ELR (cell line): ENCODE results near the gene PTPRC.

Experiments
- DNase-seq: peaks from one replicate; pipeline ENCODE4 v3.0.0-alpha.2; 2015; ENCODE audit warnings: low read depth

Gene PTPRC

DNA sequence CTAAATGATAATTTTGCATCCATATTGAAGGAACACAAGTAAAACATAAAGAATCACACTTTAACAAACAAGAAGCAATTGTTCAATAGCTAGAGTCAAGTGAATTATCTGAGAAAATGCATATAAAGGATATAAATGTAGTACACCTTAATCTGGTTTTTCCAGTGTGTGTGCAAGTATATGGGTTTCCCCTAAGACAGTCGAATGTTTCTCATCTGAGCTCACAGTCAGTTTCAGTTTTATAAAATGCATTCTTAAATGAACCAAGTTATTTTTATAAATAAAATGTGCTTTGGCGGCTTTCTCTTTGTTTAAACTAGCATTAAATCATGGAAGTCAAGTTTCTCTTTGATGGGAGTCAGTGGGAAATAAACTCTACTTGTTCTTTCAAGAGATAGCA is 125.9 kb downstream of the PTPRC start:
- no peak for DNase-seq

DNA sequence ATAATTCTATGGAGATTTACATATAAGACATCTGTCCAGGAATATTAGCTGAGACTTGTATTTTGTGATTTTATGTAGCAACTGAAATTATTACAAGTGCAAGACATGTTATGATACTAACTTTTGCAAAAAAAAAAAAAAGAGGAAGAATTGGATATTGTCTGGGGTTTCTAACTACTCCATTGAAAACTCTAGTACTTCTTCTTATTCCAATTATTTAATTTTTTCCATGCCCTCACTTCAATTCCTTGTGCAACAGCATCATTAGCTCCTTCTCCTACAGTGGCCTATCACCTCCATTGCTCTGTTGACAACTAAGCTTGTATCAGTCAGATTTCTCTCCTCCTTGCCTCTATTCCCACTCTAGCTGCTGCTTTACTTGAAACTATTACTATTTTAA is 126.6 kb downstream of the PTPRC start:
- no peak for DNase-seq

DNA sequence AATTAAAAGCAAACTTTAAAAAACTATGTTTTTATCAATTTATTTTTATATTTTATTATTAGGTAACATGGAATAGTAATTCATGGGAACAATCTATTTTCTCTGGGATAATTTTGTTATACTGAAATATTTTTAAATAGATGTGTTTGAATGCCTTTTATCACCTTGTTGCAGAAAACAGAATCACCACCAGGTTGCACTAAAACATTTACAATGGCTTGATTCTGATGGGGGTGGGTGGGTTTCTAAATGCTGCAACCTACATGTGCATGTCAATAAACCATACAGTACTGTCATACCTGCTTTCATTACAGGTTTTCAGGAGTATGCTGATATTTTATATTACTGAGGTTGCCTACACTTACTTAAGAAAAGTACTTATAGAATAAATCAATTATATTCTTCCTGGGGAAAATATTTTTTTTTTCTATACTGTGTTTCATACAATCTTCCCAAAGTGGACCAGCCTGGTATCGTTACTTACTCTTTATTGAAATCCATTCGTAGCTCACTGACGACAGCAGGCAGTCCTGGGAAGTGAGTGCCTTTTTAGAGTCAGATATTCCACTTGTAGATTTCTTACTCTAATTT is 132.8 kb downstream of the PTPRC start:
- DNase-seq = peak; percentile 66

DNA sequence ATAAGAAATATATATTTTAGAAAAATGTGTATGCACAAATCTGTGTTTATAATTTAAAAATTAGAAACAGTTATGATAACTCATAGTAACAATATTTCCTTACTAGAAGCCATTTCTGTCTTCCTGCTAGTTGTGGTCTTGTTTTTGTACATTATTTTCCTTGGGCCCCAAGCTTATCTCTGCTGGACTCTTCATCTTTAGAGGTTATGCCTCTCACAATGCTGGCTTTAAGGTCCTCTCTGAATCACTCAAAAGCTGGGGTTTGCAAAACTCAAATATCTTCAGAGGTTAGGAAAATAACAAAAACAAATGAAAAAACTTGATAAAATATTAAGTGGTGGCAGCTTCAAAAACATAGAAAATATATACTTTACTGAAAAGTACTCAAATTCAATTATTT is 133.8 kb downstream of the PTPRC start:
- no peak for DNase-seq

GRCh38 chr1:198773030-198773429 is 134.2 kb downstream of the PTPRC start:
- no peak for DNase-seq

DNA sequence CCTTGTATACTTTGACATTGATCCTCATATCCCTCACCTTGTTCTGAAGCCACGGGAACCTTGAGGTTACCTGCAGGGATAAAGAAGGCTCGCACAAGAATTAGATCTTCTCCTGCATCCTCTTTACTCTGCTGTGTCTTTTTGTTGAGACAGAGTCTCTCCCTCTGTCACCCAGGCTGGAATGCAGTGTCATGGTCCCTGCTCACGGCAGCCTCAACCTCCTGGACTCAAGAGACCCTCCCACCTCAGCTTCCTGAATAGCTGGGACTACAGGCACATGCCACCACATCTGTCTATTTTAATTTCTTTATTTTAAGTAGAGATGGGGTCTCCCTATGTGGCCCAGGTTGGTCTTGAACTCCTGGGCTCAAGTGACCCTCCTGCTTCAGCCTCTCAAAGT is 134.7 kb downstream of the PTPRC start:
- no peak for DNase-seq

DNA sequence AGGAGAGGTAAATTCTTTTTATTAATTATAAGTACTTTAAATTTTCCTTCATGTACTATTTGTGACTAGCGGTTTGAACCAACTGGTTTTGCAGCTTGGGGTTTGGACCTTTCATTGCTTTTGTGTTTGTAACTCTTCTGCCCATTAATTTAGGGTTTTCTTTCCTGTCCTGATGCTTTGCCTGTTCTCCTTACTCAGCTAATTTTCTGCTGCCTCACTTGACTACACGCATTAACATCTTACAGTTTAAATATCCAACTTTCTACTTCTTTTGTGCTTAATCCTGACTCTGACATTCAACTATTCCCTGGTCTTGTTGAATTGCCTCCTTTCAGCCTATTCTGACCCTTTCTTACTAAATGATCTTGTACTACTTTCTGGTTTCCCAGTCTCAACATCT is 135.6 kb downstream of the PTPRC start:
- DNase-seq = no peak

- DNase-seq = no peak
Observed at GRCh38 chr1:198775606-198776005, 136.8 kb downstream of the PTPRC start.

DNA sequence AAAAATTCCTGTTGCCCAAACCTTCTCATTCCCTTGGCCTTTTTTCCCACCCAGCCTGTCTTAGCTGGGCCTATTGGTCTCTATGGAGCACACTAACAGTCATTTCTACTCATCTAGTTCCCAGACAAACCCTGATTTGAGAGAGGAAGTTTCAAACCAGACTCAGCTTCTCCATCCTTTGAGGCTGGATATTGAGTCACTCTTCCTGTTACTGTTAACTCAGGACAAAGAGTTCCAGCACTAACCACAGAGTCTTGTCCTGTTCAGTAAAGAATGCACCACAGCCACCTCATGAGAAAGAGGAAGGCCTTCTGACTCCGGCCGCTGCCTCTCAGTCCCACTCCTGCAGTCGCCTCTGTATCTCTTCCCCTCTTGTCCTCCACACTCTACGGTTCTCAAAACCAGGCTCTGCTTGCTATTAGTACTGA is 137.8 kb downstream of the PTPRC start:
- peak; percentile 99 for DNase-seq

DNA sequence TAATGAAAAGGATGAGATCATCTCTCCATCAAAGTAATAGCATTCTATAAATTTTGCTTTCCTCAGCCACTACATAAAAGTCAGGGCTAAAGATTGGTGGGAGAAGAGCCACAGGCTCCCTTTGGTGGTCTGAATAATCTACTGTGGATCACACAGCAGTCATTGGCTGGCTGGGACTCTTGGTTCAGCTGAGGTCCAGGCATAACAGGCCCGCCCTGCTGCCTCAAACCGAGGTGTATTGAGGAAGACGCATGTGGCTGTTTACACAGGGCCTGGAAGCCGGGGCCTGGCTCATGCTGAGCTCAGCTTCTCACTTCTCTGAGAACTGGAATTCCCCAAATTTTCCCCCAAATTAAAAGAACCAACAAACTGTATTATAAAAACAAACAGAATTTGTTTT is 139.2 kb downstream of the PTPRC start:
- DNase-seq = peak; percentile 30

DNA sequence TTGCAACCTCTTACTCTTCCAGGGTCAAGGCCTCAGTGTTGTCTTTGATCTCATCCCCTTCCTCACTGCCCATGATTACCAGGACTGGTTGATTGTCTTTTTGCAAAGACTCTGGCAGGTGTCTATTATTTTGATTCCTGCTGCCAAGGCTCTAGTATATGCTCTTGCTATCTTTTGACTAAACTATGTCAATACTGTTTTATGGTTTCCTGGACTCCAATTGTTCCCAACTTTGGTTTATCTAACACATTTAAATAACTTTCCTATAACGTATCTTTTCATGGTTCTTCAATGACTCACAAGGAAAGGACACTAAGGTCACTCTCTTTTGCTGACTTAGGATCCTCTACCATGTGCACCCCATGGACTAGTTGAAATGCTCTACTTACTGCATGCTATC is 141.5 kb downstream of the PTPRC start:
- peak; percentile 66 for DNase-seq

GRCh38 chr1:198788561-198789064 is 149.8 kb downstream of the PTPRC start:
- peak; percentile 39 for DNase-seq

DNA sequence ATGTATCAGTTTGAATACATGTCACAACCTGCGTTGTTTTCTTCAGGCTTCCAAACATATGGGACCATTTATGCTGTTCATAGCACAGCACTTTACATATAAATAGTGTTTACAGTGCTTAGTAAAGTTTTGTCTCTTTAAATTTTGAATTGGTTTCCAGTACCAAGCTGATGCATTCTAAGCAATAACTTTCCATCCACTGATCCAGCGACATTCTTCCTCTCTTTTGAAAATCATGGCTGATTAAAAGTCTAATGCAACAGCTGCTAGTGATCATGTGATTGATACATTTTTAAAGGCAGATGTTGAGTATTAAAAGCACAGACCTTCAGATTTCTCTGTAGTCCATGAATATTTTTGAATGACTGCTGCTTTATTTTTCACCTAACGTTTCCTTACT is 154.9 kb downstream of the PTPRC start:
- no peak for DNase-seq

GRCh38 chr1:198794498-198794897 is 155.7 kb downstream of the PTPRC start:
- peak; percentile 73 for DNase-seq

DNA sequence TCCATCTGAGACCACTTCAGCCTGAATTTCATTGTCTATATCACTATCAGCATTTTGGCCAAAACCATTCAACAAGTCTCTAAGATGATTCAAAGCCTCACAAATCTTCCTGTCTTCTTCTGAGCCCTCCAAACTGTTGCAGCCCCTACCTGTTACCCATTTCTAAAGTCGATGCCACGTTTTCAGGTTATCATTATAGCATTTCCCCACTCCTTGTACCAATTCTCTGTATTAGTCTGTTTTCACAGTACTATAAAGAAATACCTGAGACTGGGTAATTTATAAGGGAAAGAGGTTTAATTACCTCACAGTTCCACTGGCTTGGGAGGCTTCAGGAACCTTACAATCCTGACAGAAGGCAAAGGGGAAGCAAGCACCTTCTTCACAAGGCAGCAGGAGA is 158.8 kb downstream of the PTPRC start:
- DNase-seq = no peak

GRCh38 chr1:198798923-198799386 is 160.1 kb downstream of the PTPRC start:
- no peak for DNase-seq

GRCh38 chr1:198805498-198806151 is 166.8 kb downstream of the PTPRC start:
- DNase-seq = no peak

DNA sequence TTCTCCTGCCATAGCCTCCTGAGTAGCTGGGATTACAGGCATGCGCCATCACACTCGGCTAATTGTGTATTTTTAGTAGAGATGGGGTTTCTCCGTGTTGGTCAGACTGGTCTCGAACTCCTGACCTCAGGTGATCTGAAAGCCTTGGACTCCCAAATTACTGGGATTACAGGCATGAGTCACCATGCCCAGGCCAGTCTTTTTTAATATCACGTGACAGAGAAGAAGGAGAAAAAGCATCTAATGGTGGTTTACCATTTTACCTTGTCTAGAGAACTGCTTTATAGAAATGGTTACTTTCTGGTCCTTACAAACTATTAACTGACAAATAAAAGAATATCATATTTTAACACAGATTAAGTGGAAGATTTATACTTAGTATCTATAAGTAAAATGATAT is 168.0 kb downstream of the PTPRC start:
- DNase-seq = no peak
